Subcutaneous abdominal adipose tissue (tissue), 5 donors: ENCODE measurements around the gene ST3GAL3.

Experiments used
- H3K27ac ChIP-seq: one replicate; pipeline ENCODE4 v1.7.0; 2013; ENCODE audit warnings: low read depth, mild to moderate bottlenecking, inconsistent platforms, low read length, moderate library complexity
- H3K27me3 ChIP-seq, 5 donors: one replicate each; pipeline ENCODE4 v1.7.0; 2013; ENCODE audit warnings: low read length in 5 of 5, inconsistent platforms in 1 of 5; ENCODE audit not compliant: control insufficient read depth in 5 of 5, insufficient read depth in 4 of 5
- H3K36me3 ChIP-seq, 5 donors: one replicate each; pipeline ENCODE4 v1.7.0; 2013; ENCODE audit warnings: low read length in 5 of 5; ENCODE audit not compliant: control insufficient read depth in 5 of 5, insufficient read depth in 5 of 5
- H3K4me1 ChIP-seq, 5 donors: one replicate each; pipeline ENCODE4 v1.7.0; 2013; ENCODE audit warnings: low read length in 5 of 5, mild to moderate bottlenecking in 3 of 5, moderate library complexity in 1 of 5; ENCODE audit not compliant: control insufficient read depth in 5 of 5, insufficient read depth in 5 of 5
- H3K4me3 ChIP-seq, 5 donors: one replicate each; pipeline ENCODE4 v1.7.0; 2013; ENCODE audit warnings: low read length in 5 of 5, low read depth in 1 of 5
- H3K9ac ChIP-seq, 5 donors: one replicate each; pipeline ENCODE4 v1.7.0; 2013; ENCODE audit warnings: low read length in 5 of 5, mild to moderate bottlenecking in 4 of 5, moderate library complexity in 3 of 5
- H3K9me3 ChIP-seq, 5 donors: one replicate each; pipeline ENCODE4 v1.7.0; 2013; ENCODE audit warnings: low read length in 5 of 5; ENCODE audit not compliant: control insufficient read depth in 5 of 5
- donor health status: healthy.
- donor health status: healthy.
- donor health status: healthy.
- donor health status: healthy.
- donor health status: healthy.

ST3GAL3 gene

DNA sequence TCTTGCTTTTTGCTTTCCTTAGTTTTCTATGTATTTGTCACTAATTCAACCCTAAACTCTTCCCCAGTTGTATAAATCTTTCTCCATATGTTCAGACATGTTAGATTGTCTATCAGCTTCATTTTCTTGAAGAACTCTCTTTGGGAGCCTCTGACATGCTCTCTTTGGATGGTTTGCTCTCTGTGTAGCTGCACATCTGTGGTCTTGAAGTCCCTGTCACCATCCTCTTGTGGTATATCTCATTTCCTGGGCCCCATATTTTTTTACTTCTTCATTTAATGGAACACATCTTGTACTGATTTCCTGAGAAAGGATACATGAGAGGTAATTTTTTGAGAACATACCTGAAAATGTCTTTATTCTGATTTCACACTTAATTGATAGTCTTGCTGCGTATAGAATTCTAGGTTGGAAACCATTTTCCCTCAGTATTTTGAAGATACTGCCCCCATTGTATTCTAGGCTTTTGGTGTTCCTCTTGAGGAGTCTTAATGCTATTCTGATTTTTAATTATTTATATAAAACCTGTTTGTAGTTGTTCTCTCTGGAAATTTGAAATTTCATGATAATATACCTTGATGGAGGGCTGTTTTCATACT lies 72.6 kb downstream of the ST3GAL3 start:
- Histone ChIP-seq H3K9ac (no peak overlapping the region), H3K4me1 (peaks cover 0 to 7% (median 0%) of the 10 kb centered on the region in 5 donors), H3K9me3 (peaks cover 0 to 4% (median 0%) of the 10 kb centered on the region in 5 donors), H3K4me3 (no peak overlapping the region), H3K36me3 (peaks cover 0 to 6% (median 0%) of the 10 kb centered on the region in 5 donors), H3K27ac (no peak overlapping the region), H3K27me3 (no peaks in the 10 kb centered on the region)

DNA sequence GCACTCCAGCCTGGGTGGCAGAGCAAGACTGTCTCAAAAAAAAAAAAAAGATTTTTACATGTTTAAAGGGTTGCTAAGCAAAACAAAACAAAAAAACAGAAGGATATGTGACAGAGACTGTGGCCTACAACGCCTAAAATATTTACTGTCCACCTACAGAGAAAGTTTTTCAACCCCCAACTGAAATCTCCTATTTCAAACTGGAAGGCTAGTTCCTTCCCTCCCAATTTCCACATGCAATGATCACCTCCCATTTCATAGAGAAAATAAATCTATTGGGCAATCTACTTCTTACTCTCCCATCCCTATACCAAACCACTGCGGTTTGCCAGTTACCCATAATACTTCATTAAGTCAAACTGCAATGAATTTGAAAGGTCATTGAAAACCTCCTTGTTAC lies 74.2 kb downstream of the ST3GAL3 start:
- Histone ChIP-seq H3K9ac (no peak overlapping the region), H3K27ac (no peak overlapping the region), H3K36me3 (peaks cover 0 to 6% (median 0%) of the 10 kb centered on the region in 5 donors), H3K9me3 (peaks cover 0 to 4% (median 0%) of the 10 kb centered on the region in 5 donors), H3K27me3 (no peaks in the 10 kb centered on the region), H3K4me1 (peaks cover 0 to 11% (median 0%) of the 10 kb centered on the region in 5 donors), H3K4me3 (no peak overlapping the region)

DNA sequence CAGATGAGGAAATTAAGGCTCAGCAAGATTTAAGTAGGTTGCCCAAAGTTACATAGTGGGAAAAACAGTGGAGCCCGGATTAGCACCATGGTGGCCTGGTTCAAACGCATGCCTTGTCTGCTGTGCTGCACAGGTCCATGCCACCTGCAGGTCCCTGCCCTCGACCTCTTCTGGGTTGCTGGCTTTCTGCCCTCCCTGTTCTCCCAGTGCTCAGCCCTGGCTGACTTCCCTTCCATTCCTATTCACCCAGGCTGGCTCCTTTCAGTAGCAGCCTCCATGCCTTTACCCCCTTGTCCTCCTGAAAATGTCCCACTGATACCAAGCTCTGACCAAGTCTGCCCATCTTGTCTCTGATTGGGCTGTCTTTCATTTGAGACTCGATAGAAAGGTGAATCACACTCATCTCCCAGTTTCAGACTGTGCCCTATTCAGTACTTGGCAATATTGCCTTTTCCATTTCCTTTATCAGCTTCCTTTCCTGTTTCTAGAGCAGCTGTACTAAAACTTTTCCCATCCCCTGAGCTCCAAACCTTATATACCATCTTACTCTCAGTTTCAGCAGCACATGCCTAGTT lies 75.8 kb downstream of the ST3GAL3 start:
- Histone ChIP-seq H3K36me3 (peaks cover 0 to 6% (median 0%) of the 10 kb centered on the region in 5 donors), H3K4me1 (peaks cover 0 to 17% (median 3%) of the 10 kb centered on the region in 5 donors), H3K27ac (no peak overlapping the region), H3K27me3 (no peaks in the 10 kb centered on the region), H3K4me3 (no peak overlapping the region), H3K9me3 (peaks cover 0 to 4% (median 0%) of the 10 kb centered on the region in 5 donors), H3K9ac (no peak overlapping the region)

DNA sequence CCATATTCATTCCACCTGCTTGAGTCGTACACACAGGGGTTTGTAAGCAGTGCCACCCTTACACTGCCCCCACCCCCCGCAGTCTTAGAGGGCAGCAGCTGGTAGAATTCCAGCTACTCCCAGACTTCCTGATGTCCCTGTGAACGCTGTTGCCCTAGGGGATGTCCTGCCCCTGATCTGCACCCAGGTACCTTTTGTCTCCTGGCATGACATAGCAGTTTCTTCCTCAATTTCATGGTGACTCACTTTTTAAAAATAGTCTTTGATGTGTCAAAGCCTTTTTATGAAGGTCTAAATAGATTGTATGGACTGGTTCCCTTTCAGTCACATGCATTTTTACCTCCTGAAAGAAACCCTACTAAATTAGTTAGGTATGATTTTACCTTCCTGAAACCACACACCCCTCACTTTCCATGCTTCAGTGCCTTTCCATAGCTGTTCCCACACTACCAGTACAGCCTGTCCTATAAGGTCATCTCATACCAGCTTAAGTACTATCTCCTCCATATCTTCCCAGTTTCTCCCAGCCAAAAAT lies 76.4 kb downstream of the ST3GAL3 start:
- Histone ChIP-seq H3K36me3 (peaks cover 0 to 9% (median 0%) of the 10 kb centered on the region in 5 donors), H3K27ac (no peak overlapping the region), H3K27me3 (no peaks in the 10 kb centered on the region), H3K4me3 (no peak overlapping the region), H3K9ac (no peak overlapping the region), H3K4me1 (peaks cover 0 to 17% (median 3%) of the 10 kb centered on the region in 5 donors), H3K9me3 (peaks cover 0 to 4% (median 0%) of the 10 kb centered on the region in 5 donors)

DNA sequence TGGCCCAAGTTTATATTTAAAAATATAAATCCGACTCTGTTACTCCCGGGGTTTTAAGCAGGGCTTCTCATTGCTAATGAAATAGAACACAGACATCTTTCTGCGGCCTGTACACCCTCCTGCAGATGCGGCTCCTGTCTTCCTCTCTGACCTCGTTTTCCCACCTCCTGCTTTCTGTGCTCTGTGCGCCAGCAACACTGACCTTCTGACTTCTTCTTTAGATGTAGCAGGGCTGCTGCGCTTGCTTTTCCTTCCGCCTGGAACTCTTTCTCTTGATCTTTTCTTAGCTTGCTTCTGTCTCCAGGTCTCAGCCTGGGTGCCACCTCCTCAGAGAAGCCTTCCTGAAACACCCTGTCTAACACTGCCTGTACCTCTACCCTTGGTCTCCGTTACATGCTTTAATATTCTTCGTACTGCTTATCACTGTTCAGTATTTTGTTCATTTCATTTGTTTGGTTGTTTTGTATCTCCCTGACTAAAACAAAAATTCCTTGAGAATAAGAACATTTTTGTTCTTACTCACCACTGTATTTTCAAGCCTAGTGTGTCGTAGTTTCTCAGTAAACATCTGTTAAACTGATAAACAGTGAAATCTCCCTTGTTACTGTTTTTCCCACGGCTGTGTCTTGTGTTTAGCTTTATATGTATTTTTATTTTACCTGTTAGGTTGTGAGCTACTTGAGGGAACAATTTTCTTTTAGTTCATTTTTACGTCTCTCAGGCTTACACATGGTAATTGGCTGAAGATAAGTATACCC lies 79.0 kb downstream of the ST3GAL3 start:
- no peaks in the 10 kb centered on the region for H3K9me3 ChIP-seq
- no peak overlapping the region for H3K4me3 ChIP-seq
- H3K27ac ChIP-seq = no peak overlapping the region
- H3K36me3 ChIP-seq = peaks cover 0 to 4% (median 0%) of the 10 kb centered on the region in 5 donors
- H3K9ac ChIP-seq = no peak overlapping the region
- H3K27me3 ChIP-seq = no peaks in the 10 kb centered on the region
- H3K4me1 ChIP-seq = peaks cover 0 to 17% (median 3%) of the 10 kb centered on the region in 5 donors

DNA sequence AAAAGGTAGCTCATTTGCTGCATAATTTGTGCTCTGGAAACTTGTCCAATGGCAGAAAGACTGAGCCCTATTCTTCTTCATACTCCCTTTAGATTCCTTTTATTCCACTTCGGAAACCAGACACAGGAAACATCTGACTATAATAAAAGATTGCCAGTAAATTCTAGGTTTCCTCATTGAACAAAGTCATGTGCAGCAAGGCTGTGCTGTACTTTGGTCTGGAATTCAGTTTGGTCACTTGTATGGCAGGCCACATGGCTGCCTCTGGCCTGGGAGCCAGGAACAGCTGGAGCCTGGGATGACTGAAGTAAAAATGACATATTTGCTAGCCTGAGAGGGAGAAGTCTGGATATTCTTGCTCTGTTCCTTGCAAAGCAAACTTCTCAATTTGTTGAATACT lies 79.6 kb downstream of the ST3GAL3 start:
- no peak overlapping the region for H3K9ac ChIP-seq
- H3K4me1 ChIP-seq = peaks cover 0 to 17% (median 3%) of the 10 kb centered on the region in 5 donors
- no peaks in the 10 kb centered on the region for H3K27me3 ChIP-seq
- H3K9me3 ChIP-seq = no peaks in the 10 kb centered on the region
- H3K27ac ChIP-seq = no peak overlapping the region
- no peak overlapping the region for H3K4me3 ChIP-seq
- H3K36me3 ChIP-seq = peaks cover 0 to 4% (median 0%) of the 10 kb centered on the region in 5 donors

DNA sequence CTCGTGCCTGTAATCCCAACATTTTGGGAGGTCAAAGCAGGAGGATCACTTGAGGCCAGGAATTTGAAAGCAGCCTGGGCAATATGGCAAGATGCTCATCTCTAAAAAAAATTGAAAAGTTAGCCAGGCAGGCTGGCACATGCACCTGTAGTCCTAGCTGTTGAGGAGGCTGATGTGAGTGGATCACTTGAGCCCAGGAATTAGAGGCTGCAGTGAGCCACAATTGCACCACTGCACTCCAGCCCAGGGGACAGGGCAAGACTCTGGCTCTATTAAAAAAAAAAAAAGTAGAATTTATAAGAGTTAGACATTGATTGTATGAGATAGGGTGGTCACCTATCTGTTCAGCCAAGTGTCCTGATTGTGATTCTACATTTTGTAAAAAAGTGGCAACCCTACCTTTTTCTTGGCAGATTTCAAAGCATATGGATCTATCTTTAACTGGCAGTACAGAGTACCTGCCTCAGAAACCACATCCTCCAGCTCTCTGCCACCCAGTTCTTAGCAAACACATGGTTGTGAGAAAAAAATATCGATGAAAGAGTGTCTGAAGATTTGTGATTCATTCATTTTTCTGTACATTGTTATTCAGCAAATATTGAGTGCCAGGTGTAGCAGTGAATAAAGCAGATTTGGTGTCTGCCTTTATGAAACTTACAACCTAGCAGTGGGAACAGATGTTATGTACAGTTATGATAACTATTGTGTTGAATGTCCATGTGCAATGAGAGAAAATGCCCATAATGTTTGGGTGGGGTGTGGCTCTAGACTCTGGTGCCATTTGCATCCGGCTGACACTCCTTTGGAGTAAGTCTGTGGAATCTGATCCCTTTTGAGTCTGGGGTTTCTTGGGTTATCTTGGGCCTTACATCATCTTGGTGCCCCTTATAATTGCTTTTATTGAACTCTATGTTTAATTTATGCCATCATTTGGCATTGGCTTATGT lies 82.5 kb downstream of the ST3GAL3 start:
- no peaks in the 10 kb centered on the region for H3K9me3 ChIP-seq
- peaks cover 0 to 11% (median 3%) of the 10 kb centered on the region in 5 donors for H3K4me1 ChIP-seq
- no peaks in the 10 kb centered on the region for H3K27me3 ChIP-seq
- H3K27ac ChIP-seq = no peak overlapping the region
- H3K9ac ChIP-seq = no peak overlapping the region
- H3K4me3 ChIP-seq = no peak overlapping the region
- H3K36me3 ChIP-seq = peaks cover 4 to 8% (median 6%) of the 10 kb centered on the region in 5 donors

DNA sequence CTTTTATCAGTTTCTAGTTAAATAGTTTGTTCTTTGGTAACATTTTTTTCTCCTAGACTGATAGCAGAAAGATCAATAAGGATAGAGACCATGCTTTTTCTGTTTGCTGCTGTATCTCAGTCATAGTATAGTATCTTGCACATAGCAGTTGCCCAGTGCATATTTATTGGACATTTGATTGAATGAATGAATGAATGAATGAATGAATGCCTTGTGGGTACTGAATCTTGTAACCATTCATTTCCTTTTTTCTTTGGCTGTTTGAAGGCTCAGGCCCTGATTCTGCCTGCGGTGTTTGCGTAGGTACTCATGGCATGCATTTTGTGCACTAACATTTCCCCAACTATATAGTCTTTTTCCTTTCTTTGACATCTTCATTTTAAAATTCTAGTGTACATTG lies 83.9 kb downstream of the ST3GAL3 start:
- H3K27me3 ChIP-seq = no peaks in the 10 kb centered on the region
- H3K36me3 ChIP-seq = peaks cover 4 to 8% (median 6%) of the 10 kb centered on the region in 5 donors
- H3K9ac ChIP-seq = no peak overlapping the region
- no peak overlapping the region for H3K27ac ChIP-seq
- no peak overlapping the region for H3K4me3 ChIP-seq
- H3K4me1 ChIP-seq = peaks cover 0 to 9% (median 3%) of the 10 kb centered on the region in 5 donors
- no peaks in the 10 kb centered on the region for H3K9me3 ChIP-seq

DNA sequence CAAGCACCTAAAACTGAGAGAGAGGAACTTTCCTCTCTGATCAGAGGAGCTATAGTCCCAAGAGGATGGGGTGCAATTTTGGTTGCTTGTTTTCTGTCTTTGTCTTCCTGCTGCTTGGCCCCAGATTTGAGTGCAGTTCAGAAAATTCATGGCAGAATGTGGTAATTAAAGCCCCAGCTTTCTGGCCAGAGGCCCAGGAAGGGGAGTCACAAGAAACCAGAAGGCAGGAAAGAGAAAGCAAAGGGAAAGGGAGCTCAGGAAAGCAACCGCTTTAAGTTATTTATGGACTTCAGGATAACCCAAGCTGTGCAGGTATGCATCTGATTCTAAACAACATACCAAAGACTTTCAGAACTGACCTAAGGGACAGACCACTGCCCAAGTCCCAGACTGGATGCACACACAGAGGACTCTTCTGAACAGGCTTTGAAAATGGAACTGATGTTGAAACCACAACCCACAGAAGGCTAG lies 88.8 kb downstream of the ST3GAL3 start:
- Histone ChIP-seq H3K4me3 (no peak overlapping the region), H3K9me3 (no peaks in the 10 kb centered on the region), H3K4me1 (peaks cover 0 to 4% (median 0%) of the 10 kb centered on the region in 5 donors), H3K27ac (no peak overlapping the region), H3K9ac (no peak overlapping the region), H3K36me3 (peaks cover 0 to 16% (median 6%) of the 10 kb centered on the region in 5 donors), H3K27me3 (no peaks in the 10 kb centered on the region)
